ENCODE measurements around the gene GPR141.

- TF ChIP-seq CTCF (conservative IDR thresholded peaks at IDR 0.05; ENCODE audit: low read depth, low read length) (no peak), EZH2 (IDR thresholded peaks at IDR 0.05; ENCODE audit: low read length, unreplicated experiment) (no peak), EZH2phosphoT487 (IDR thresholded peaks at IDR 0.05; ENCODE audit: borderline replicate concordance, low read length) (no peak)
These were observed 58.2 kb downstream of the GPR141 start for GRCh38 chr7:37741776-37742175.
